ENCODE measurements around the gene ZCCHC2.

The ZCCHC2 gene

DNA sequence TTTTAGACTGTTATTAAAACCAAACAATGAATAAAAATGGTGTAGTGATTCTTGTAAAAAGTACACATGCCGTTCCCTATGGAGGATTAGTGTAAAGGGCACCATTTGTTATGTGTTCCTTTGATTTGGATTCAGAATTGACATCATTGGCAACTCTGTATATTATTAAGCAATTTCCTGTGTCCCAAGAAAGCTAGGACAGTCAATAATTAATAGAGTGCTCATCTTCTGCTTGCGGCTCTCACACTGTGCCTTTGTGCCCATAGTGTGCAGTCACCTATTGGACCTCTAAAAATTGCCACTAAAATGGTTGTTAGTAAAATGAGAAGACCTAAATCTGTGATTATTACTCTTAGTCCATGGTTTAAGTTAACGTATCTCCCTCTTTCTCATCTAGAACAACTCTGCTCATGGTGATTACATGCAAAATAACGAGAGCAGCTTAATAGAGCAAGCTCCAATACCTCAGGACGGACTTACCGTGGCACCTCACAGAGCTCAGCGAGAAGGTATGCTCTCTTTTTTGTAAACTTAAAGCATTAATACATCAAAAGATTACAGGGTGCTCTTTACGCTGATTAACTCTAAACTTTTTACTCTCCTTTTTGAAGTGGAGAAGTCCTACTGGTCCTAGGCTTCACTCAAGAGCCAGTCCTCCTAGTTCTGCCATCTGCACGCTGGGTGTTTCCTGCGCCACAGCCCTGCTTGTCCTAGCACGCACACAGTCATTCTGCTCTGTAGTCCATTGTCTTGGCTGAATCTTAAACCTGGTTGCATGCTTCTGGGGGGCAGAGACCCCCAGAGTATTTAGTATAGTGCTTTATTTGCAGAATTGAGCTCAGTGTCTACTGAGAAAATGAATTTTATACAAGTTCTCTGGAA lies 16.7 kb downstream of the ZCCHC2 start:
- no peak overlapping the region for H3K4me3 ChIP-seq (ENCODE audit: control insufficient read depth, low read depth, low read length)
- TF ChIP-seq, protein P1, sequence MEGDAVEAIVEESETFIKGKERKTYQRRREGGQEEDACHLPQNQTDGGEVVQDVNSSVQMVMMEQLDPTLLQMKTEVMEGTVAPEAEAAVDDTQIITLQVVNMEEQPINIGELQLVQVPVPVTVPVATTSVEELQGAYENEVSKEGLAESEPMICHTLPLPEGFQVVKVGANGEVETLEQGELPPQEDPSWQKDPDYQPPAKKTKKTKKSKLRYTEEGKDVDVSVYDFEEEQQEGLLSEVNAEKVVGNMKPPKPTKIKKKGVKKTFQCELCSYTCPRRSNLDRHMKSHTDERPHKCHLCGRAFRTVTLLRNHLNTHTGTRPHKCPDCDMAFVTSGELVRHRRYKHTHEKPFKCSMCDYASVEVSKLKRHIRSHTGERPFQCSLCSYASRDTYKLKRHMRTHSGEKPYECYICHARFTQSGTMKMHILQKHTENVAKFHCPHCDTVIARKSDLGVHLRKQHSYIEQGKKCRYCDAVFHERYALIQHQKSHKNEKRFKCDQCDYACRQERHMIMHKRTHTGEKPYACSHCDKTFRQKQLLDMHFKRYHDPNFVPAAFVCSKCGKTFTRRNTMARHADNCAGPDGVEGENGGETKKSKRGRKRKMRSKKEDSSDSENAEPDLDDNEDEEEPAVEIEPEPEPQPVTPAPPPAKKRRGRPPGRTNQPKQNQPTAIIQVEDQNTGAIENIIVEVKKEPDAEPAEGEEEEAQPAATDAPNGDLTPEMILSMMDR (conservative IDR thresholded peaks at IDR 0.05; ENCODE audit: control insufficient read depth, insufficient read depth, low read depth, low read length), result no peak
- no peak for DNase-seq (ENCODE audit: low read depth)

DNA sequence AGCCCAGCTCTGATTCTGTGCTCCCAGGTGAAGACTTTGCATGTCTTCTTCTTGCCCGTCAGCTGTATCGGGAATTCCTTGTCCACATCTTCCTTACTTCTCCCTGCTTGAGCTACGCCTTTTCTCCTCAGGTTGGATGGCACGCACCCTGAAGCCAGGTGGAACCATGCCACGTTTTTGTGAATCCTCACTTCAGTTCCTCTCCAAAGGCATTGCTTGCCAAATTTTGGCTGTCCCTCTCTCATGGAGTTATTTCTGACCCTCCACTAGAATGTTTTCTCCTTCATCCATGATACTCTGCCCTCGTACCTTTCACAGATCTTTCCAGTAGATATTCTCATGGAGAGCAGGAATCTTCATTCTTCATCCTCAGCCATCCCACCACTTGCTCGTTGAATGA lies 20.2 kb downstream of the ZCCHC2 start:
- TF ChIP-seq, protein P1 (conservative IDR thresholded peaks at IDR 0.05; ENCODE audit: control insufficient read depth, insufficient read depth, low read depth, low read length), result no peak
- H3K4me3 ChIP-seq (ENCODE audit: control insufficient read depth, low read depth, low read length), result no peak overlapping the region
- DNase-seq (ENCODE audit: low read depth), result no peak

DNA sequence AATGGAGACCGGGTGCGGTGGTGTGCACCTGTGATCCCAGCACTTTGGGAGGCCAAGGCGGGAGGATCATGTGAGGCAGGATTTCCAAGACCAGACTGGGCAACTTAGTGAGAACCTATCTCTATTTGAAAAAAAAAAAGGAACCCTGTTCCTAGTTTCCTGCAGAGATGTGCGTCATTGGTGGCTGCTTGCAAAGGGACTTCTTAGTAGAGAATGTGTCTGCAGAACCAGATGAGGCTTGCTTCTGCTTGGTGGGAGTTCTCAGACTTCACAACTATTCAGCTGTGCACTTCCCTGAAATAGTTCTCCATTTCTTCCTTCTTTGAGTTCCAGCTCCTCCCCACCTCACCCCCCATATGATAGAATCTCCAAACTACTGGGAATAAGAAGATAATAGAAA lies 22.3 kb downstream of the ZCCHC2 start:
- TF ChIP-seq, protein P1 (conservative IDR thresholded peaks at IDR 0.05; ENCODE audit: control insufficient read depth, insufficient read depth, low read depth, low read length), result no peak
- H3K4me3 ChIP-seq (ENCODE audit: control insufficient read depth, low read depth, low read length), result no peak overlapping the region
- no peak for DNase-seq (ENCODE audit: low read depth)

DNA sequence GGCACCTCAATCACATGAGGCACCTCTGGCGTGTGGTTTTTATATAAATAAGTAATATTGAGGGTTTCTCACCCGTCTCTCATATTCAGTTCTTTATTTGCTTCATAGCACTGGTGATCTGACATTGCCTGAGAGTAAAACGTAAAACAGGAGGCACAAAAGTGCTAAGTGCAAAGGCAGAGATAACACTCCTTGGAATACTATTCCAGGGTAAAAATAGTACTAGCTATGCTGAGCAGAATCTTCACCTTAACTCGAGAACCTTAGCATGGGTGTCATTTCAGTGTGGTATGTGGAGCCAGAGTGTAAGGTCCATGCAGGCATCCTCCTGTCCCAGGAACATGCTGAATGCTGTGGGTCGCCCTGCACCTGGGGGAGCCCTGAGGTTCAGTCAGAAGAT lies 26.9 kb downstream of the ZCCHC2 start:
- H3K4me3 ChIP-seq (ENCODE audit: control insufficient read depth, low read depth, low read length), result no peak overlapping the region
- DNase-seq (ENCODE audit: low read depth), result no peak
- TF ChIP-seq, protein P1 (conservative IDR thresholded peaks at IDR 0.05; ENCODE audit: control insufficient read depth, insufficient read depth, low read depth, low read length), result no peak

DNA sequence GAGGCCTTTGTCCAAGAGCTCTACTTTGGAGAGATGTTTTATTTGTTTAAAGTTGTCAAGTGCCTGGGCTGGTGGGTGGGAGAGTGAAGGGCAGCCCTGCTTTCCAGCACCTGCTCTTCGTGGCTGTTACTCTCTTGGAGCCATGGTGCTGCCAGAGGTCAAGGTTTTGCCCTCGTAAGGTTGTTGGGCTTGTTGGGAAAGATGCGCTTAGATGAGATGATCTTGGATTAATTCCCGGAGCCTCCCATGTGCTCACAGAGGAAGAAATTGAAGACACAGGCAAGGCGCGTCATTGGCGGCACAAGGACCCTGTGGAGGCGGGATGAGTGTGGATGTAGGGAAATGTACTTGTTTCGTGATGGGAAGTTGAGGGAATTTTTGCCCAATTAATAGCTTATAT lies 27.9 kb downstream of the ZCCHC2 start:
- DNase-seq (ENCODE audit: low read depth), result no peak
- H3K4me3 ChIP-seq (ENCODE audit: control insufficient read depth, low read depth, low read length), result no peak overlapping the region
- TF ChIP-seq, protein P1 (conservative IDR thresholded peaks at IDR 0.05; ENCODE audit: control insufficient read depth, insufficient read depth, low read depth, low read length), result no peak

DNA sequence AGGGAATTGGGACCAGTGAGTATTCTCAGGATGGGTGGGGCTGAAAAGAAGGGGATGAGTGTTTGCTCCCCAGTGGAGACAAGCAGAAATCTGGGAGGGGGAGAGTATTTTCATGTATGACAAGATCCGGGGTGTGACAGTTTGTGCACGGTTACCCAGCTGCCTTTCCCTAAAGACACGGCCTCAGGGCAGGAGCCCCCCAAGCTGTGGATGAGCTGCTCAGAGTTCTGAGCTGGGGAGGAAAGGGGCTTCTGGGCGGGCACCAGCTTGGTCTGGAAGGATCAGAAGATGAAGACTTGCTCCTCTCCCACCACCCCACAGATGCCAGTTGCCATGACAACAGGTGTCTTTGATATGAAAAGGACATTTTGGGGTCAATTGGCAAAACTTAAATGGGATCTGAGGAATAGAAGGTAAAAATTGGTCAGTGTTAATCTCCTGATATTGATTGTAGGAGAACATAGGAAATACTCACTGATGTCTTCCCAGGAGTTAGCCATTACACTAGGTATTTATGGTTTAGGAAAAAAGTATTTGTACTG lies 29.2 kb downstream of the ZCCHC2 start:
- H3K4me3 ChIP-seq (ENCODE audit: control insufficient read depth, low read depth, low read length), result no peak overlapping the region
- no peak for DNase-seq (ENCODE audit: low read depth)
- TF ChIP-seq, protein P1 (conservative IDR thresholded peaks at IDR 0.05; ENCODE audit: control insufficient read depth, insufficient read depth, low read depth, low read length), result no peak
